Retinal pigment epithelial cell (primary cell): Measurements from ENCODE around the gene SPINT3.

Experiments
- DNase-seq: peaks from one replicate; pipeline ENCODE4 v3.0.0-alpha.2; 2010; ENCODE audit warnings: low read depth
- H3K4me3 ChIP-seq: 2 replicates; pipeline ENCODE4 v1.5.1; 2011; ENCODE audit warnings: mild to moderate bottlenecking, low read length, control low read depth, moderate library complexity
- CTCF ChIP-seq: conservative IDR thresholded peaks from 2 replicates; pipeline ENCODE4 v1.5.1; 2011; ENCODE audit warnings: low read depth, low read length, control low read depth, inconsistent platforms

Gene SPINT3

GRCh38 chr20:45515147-45515913 is at the start of gene SPINT3:
TSS of gene SPINT3 (minus strand) at chr20:45515622. CDS start at chr20:45515608, 14 bp downstream.
- H3K4me3 ChIP-seq, result no peak within 1 kb of the TSS
- TF ChIP-seq CTCF, result no peak
- no peak for DNase-seq

- no peak for TF ChIP-seq CTCF
- no peak overlapping the region for H3K4me3 ChIP-seq
- no peak for DNase-seq
Measured at GRCh38 chr20:45564760-45565276, 49.4 kb upstream of the SPINT3 start.

GRCh38 chr20:45555198-45555597 is 39.8 kb upstream of the SPINT3 start:
- H3K4me3 ChIP-seq, result no peak overlapping the region
- DNase-seq, result no peak
- TF ChIP-seq CTCF, result no peak

- TF ChIP-seq CTCF, result no peak
- H3K4me3 ChIP-seq, result no peak overlapping the region
- no peak for DNase-seq
Measured at GRCh38 chr20:45552456-45552855, 37.0 kb upstream of the SPINT3 start.

GRCh38 chr20:45550765-45551164 is 35.3 kb upstream of the SPINT3 start:
- no peak for TF ChIP-seq CTCF
- no peak overlapping the region for H3K4me3 ChIP-seq
- DNase-seq, result no peak

GRCh38 chr20:45548410-45548809 is 33.0 kb upstream of the SPINT3 start:
- no peak overlapping the region for H3K4me3 ChIP-seq
- no peak for DNase-seq
- no peak for TF ChIP-seq CTCF

- no peak for TF ChIP-seq CTCF
- H3K4me3 ChIP-seq, result no peak within 1 kb of the TSS
- DNase-seq, result no peak
Measured at GRCh38 chr20:45547206-45547770, 31.9 kb upstream of the SPINT3 start, which contains the start of gene EPPIN. TSS of gene EPPIN (minus strand) at chr20:45547401. CDS start at chr20:45547357, 44 bp downstream.
